ENCODE data around the gene CFAP206.
"Not testable (repeated sequence)": the region's sequence is repeated elsewhere in the genome, so short reads cannot be mapped to it uniquely, and the experiment has no call there.

CFAP206 gene

GRCh38 chr6:87430499-87430898 lies 22.7 kb downstream of the CFAP206 start:
- DNase-seq: no peak

GRCh38 chr6:87431263-87431662 lies 23.5 kb downstream of the CFAP206 start:
- peak; percentile 12 for DNase-seq

GRCh38 chr6:87436435-87436834 lies 28.7 kb downstream of the CFAP206 start:
- DNase-seq: peak; percentile 66

GRCh38 chr6:87441711-87442110 lies 33.9 kb downstream of the CFAP206 start:
- no peak for DNase-seq

- peak; percentile 9 for DNase-seq
Observed at GRCh38 chr6:87444362-87444761, 36.6 kb downstream of the CFAP206 start.

GRCh38 chr6:87465051-87465450 lies 57.3 kb downstream of the CFAP206 start:
- DNase-seq: no peak

GRCh38 chr6:87472525-87473418 lies 65.0 kb downstream of the CFAP206 start, which contains the start of gene SLC35A1:
TSS of gene SLC35A1 (plus strand) at chr6:87472974. CDS start at chr6:87473004, 30 bp downstream.
- peak; percentile 80 for DNase-seq

GRCh38 chr6:87473419-87473903 lies 65.7 kb downstream of the CFAP206 start:
- peak; percentile 57 for DNase-seq

- no peak for DNase-seq
Observed at GRCh38 chr6:87481931-87482330, 74.2 kb downstream of the CFAP206 start.

- DNase-seq: no peak
Observed at GRCh38 chr6:87482366-87482765, 74.6 kb downstream of the CFAP206 start.

- DNase-seq: peak; percentile 74
Observed at GRCh38 chr6:87483929-87484328, 76.2 kb downstream of the CFAP206 start.

- DNase-seq: no peak
Observed at GRCh38 chr6:87484491-87484890, 76.7 kb downstream of the CFAP206 start.

- DNase-seq: no peak
Observed at GRCh38 chr6:87487555-87487954, 79.8 kb downstream of the CFAP206 start.

GRCh38 chr6:87489326-87489725 lies 81.6 kb downstream of the CFAP206 start:
- DNase-seq: not testable (repeated sequence)

GRCh38 chr6:87494761-87495422 lies 87.1 kb downstream of the CFAP206 start:
- DNase-seq: no peak

- no peak for DNase-seq
Observed at GRCh38 chr6:87498048-87498447, 90.3 kb downstream of the CFAP206 start.

- no peak for DNase-seq
Observed at GRCh38 chr6:87501809-87502572, 94.2 kb downstream of the CFAP206 start.

GRCh38 chr6:87504441-87504840 lies 96.7 kb downstream of the CFAP206 start:
- DNase-seq: peak; percentile 4

Data from fibroblast of skin of right biceps (primary cell).